T-helper 2 cell (primary cell): Measurements from ENCODE around the gene CRABP1.

Experiments used
- DNase-seq, 5 experiments: peaks; one replicate each; pipeline versions ENCODE4 v3.0.0 to v3.0.0-alpha.2; 2012 to 2022
- total RNA-seq, 2 donors: gene quantifications; one replicate each; lab custom pipeline; 2026; lab: John Stamatoyannopoulos, UW

The CRABP1 gene
- 0 reads per million in 2 donors for total RNA-seq

GRCh38 chr15:78340231-78341056 is at the start of gene CRABP1:
Gene CRABP1 (plus strand): TSS chr15:78340353. CDS start chr15:78340429, 76 bp downstream.
- peak in 1 of 5 experiments; percentile 30 for DNase-seq

- DNase-seq = no peak
Observed at GRCh38 chr15:78291052-78291451, 49.1 kb upstream of the CRABP1 start.

GRCh38 chr15:78291698-78292097 is 48.5 kb upstream of the CRABP1 start:
- no peak for DNase-seq

GRCh38 chr15:78292219-78292618 is 47.9 kb upstream of the CRABP1 start:
- no peak for DNase-seq

- DNase-seq = peak; percentile 80 to 94 (median 86)
Observed at GRCh38 chr15:78299101-78299930, 40.8 kb upstream of the CRABP1 start, which contains the start of gene SKIC8. Gene SKIC8 (minus strand): TSS chr15:78299609. CDS start chr15:78295686, 3,923 bp downstream.

GRCh38 chr15:78301326-78301725 is 38.8 kb upstream of the CRABP1 start:
- peak in 1 of 5 experiments; percentile 24 for DNase-seq

- no peak for DNase-seq
Observed at GRCh38 chr15:78301828-78302227, 38.3 kb upstream of the CRABP1 start.

GRCh38 chr15:78302579-78303312 is 37.4 kb upstream of the CRABP1 start:
- peak in 1 of 5 experiments; percentile 42 for DNase-seq

- DNase-seq = no peak
Observed at GRCh38 chr15:78304216-78305066, 35.7 kb upstream of the CRABP1 start.

GRCh38 chr15:78306176-78306774 is 33.9 kb upstream of the CRABP1 start:
- DNase-seq = no peak

- DNase-seq = no peak
Observed at GRCh38 chr15:78307976-78308375, 32.2 kb upstream of the CRABP1 start.

- peak in 3 of 5 experiments; percentile 21 to 52 (median 30) for DNase-seq
Observed at GRCh38 chr15:78308422-78309032, 31.6 kb upstream of the CRABP1 start.

GRCh38 chr15:78311292-78311691 is 28.9 kb upstream of the CRABP1 start:
- DNase-seq = no peak

- no peak for DNase-seq
Observed at GRCh38 chr15:78312536-78312935, 27.6 kb upstream of the CRABP1 start.

- no peak for DNase-seq
Observed at GRCh38 chr15:78312957-78313356, 27.2 kb upstream of the CRABP1 start.

- no peak for DNase-seq
Observed at GRCh38 chr15:78313383-78313782, 26.8 kb upstream of the CRABP1 start.

- no peak for DNase-seq
Observed at GRCh38 chr15:78314181-78314581, 26.0 kb upstream of the CRABP1 start.

GRCh38 chr15:78315686-78316282 is 24.4 kb upstream of the CRABP1 start:
- no peak for DNase-seq

- DNase-seq = no peak
Observed at GRCh38 chr15:78316283-78317083, 23.7 kb upstream of the CRABP1 start.
